ENCODE measurements around the gene PBX4. TPM values are rescaled to one million over a fixed set of nuclear protein-coding genes. Genes with fewer than 3 reads are reported as not detected.

The PBX4 gene
- total RNA-seq, 1 experiment from 2014 or later: 0.34 TPM

DNA sequence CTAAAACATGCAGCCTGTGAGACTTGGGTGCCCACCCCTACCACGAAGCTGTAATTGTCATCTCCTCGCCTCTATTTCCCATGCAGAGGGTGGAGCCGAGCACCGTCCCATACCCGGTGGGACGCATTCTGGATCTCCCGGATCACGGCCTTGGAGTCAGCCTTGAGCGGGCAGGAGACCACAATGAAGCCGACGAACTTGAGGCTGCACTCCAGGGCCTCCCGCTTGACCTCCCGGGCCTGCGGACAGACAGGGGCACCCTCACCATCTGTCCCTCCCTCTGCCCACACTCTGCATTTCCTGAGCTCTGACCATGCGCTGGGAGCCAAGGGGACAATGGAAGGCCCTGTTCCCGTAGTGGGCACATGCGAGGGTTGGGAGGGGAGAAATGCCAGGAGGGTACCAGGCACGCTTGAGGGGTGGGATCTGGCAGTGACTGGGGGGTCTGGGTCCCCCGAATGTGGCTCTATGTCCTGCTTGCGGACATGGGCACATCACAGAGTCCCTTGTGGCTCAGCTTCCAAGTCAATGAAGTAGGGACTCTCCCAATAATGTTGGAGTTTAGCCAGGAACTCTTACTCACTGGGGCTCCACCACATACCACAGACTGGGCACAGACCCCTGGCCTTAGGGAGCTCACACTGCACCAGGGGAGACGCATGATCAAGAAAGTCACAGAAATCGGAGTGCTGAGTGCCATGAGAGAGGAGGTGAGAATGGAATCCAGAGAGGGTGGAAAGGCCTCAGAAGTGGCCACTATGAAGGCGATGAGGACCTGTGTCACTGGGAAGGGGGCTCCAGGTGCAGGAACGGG, 34.2 kb upstream of the PBX4 start:
- in situ Hi-C loops (cut with HindIII; ENCODE audit: low pct_unique_long_range_greater_than_20kb, low sequenced_read_pairs): no loop called here

DNA sequence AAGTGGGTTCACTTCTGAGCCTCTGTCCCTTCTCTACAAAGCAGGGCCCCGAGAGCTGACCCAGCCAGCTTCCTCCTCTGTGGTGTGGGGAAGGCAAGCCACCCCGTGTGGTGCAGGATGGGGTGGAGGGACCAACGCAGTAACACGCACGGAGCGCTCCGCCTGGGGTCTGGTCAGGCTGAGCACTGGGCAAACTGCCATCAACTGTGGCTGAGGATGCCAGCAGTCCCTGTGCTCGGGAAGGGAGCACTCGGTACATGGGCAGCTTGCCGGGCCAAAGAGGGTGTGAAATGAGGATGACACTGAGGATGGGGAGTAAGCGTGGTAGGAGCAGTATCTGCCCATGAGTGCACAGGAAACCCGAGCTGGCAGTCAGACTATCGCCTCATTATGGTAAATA, 32.6 kb upstream of the PBX4 start:
- in situ Hi-C loops (cut with HindIII; ENCODE audit: low pct_unique_long_range_greater_than_20kb, low sequenced_read_pairs): no loop called here
- DNase-seq (ENCODE audit: low read depth, low spot score): no peak

More for the DNA sequence above, 34.2 kb upstream of the PBX4 start:
- DNase-seq (ENCODE audit: low read depth, low spot score): no peak

DNA sequence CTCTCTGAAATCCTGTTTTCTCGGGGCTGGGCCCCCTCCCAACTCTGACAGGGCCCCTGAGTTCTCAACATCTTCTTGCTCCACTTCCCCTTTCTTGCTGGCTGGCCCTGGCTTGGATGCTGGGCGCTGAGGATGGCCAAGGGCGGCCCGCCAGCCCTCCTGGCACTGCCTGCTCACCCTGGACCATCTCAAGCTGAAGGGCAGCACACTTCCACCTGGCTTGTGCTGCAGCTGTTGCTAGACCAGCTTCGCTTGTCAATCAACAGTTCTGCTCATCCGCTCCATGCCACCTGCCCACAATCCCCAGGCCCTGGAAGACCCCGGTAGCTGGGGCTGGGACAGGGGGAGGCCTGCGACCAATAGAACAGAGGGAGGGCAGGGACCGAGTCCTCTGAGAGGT, 31.8 kb upstream of the PBX4 start:
- no peak for DNase-seq (ENCODE audit: low read depth, low spot score)
- in situ Hi-C loops (cut with HindIII; ENCODE audit: low pct_unique_long_range_greater_than_20kb, low sequenced_read_pairs): no loop called here

DNA sequence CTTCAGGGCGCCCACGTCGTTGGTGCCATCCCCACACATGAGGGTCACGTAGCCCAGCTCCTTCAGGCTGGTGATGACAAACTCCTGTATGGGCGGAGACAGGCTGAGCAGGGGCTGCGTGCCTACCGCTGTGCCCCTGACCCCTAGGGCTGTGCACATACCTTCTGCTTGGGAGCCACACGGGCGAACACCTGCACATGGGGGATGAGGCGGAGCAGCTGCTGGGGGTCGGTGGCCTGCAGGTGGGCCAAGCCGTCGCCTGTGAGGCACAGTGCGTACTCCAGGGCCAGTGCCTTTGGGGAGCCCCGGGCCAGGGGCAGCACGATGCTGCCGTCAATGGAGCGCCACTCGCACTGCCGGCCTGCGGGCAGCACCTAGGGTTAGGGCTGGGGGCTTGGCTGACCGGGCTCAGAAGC, 31.1 kb upstream of the PBX4 start:
- in situ Hi-C loops (cut with HindIII; ENCODE audit: low pct_unique_long_range_greater_than_20kb, low sequenced_read_pairs): no loop called here
- no peak for DNase-seq (ENCODE audit: low read depth, low spot score)

DNA sequence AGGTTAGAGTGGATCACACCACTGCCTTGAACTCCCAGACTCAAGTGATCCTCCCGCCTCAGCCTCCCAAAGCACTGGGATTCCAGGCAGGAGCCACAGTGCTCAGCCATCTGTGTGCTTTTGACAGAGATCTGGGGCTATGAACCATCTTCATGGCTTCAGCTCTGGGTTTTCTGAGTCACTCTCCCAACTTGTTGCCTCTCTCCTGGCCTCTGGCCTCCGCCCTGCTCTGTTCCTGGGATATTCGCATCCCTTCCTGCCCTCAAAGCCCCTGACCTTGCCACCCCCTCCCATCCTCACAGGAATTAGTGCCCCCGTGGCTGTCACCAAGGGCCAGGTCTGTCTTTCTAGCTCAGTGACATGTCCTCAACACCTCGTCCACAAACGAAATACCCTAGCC, 30.7 kb upstream of the PBX4 start:
- no peak for DNase-seq (ENCODE audit: low read depth, low spot score)
- in situ Hi-C loops (cut with HindIII; ENCODE audit: low pct_unique_long_range_greater_than_20kb, low sequenced_read_pairs): no loop called here

DNA sequence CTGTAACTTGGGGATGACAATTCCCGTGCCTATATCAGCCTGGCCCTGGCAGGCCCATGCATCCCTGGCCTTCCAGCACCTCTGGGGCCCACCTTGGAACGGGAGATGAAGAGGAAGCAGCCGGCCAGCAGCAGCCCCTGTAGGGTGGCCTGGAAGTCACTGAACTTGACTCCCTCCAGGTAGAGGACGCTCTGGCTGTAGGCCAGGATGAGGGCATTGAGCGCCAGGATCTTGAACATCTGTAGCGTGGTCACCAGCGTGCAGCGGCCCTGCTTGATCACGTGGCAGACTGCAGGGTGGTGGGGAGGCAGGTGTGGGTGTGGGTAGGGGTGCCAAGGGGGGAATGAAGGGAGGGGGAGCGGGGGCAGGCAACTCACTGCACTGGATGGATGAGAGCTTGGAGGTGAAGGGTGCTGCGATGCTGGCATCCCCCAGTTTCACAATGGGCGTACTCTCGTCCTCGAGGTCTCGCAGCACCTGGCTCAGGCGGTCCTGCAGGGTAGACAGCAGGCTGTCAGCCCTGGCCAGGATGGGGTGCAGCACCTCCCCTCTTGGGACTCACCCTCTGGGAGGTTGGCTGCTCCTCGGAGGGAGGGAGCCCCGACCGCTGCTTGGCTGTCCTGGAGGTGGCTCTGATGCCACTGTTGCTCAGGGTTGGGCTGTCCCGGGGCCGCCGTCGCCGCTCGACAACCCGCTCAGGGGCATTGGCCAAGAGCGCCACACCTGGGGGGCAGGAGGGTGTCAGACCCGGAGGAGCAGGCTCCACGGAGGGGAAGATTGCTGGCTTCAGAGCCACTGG, 28.7 kb upstream of the PBX4 start:
- no peak for DNase-seq (ENCODE audit: low read depth, low spot score)
- in situ Hi-C loops (cut with HindIII; ENCODE audit: low pct_unique_long_range_greater_than_20kb, low sequenced_read_pairs): no loop called here

DNA sequence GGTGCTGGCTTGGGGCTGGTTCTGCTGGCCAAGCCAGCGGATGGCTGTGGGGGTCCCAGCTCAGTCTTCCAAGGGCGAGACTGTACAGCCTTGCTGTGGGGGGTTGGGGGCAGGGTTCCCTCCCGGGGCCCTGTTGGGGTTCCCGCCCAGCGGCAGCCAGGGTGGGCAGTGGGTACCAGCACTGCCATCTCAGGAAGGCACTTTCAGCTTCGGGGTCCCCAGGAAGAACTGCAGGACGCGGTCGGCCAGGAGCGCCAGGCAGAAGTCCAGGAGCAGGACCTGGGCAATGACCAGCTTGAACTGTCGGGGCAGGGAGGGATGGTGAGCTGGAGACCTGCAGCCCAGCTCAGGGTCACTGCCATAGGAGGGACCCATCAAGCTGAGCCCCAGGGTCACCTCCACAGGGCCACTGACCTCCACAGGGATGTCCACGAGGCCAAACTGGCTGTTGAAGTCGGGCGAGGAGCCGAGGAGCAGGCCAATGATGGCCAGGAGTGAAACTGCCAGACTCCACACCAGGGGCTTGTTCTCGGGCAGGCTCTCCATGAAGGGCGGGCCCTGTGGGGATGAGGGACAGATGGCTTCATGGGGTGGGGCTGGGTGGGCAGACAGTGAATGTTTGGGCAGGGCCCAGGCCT, 26.9 kb upstream of the PBX4 start:
- DNase-seq (ENCODE audit: low read depth, low spot score): no peak
- in situ Hi-C loops (cut with HindIII; ENCODE audit: low pct_unique_long_range_greater_than_20kb, low sequenced_read_pairs): no loop called here

DNA sequence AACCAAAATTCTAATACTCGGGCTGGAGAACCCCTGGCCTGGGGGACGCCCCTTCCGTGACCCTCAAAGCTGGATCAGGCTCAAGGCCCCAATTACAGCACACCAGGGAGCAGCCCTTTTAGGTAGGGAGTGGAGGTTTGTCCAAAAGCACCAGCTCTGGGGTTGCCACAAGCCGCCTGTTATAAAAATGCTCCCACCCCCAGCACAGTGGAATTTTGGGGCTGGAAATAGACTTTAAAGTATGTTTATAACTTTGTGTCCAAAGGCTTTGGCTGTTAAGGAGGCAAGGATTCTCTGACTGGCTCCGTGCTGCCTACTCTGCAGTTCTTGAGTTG, 25.5 kb upstream of the PBX4 start:
- in situ Hi-C loops (cut with HindIII; ENCODE audit: low pct_unique_long_range_greater_than_20kb, low sequenced_read_pairs): no loop called here
- DNase-seq (ENCODE audit: low read depth, low spot score): no peak

DNA sequence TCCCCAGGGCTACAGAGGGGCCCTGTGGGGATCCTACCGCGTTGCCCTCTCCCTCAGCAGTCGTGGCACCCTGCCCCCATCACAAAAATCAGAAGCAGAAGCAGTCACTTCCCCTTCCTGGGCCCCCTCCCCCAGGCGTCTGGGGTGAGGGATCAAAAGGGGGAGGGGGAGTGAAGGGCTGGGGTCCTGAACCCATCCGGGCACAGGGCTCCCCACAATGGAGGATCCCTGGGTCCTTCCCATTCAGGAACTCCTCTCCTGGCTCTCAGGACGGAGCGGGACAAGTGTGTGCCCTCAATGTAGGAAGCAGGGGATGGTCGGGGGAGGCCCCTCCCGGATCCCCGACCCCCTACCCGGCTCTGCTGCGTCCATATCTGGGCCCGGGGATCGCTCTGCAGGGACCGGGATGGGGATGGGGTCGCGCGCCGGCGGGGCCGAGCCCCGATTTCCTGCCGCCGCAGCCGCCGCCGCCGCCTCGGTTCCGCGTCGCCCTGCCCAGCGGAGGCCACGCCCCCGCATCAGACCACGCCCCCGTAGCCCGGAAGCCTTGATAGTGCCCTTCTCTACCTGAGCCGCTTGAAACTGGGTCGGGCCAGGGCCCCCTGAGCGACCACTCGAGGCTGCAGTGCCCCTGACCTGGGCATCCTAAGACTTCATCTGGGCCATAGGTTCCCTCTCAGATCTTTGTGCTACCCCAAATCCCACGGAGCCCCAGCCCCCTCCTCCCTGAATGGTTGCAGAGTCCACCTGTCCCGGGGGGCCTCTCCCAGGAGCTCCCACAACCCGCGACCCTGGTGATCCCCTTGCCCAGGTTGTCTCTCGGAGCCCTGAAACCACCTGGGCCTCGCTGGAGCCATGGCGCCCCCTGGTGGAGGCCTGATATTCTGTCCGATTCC, 24.9 kb upstream of the PBX4 start, which contains the start of gene GMIP:
TSS of gene GMIP (minus strand) at position 500 of the 896 bp plus-strand sequence. CDS start at position 372, 128 bp downstream.
- in situ Hi-C loops (cut with HindIII; ENCODE audit: low pct_unique_long_range_greater_than_20kb, low sequenced_read_pairs): no loop called here
- DNase-seq (ENCODE audit: low read depth, low spot score): peak; percentile 52

DNA sequence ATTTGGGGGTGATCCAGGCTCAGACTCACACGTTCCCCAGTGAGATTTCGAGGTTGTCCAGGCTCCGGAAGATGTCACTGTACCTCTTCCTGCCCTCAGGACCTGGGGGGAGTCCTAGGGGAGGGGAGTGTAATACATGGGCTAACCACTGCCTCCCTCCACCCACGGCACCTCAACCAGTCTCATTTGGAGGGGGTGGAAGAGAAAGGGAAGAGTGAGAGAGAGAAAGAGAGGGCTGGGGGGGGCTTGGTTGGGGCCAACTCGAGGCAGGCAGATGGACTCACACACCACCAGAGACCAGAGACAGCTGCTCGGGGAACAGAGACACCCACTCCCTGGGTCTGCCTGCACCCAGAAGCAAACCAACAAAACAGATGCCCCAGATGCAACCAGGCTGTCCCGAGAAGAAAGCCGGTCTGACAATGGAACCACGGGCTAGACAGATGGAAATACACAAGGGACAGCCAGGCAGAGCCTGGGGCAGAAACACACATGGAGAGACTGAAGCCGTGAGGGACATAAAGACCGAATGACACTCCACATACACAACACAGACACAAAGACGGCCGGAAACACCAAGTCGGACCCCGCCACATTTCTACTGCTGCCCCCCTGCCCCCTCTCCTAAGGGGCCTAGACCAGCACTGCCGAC, 24.1 kb upstream of the PBX4 start:
- DNase-seq (ENCODE audit: low read depth, low spot score): peak; percentile 21
- in situ Hi-C loops (cut with HindIII; ENCODE audit: low pct_unique_long_range_greater_than_20kb, low sequenced_read_pairs): no loop called here

DNA sequence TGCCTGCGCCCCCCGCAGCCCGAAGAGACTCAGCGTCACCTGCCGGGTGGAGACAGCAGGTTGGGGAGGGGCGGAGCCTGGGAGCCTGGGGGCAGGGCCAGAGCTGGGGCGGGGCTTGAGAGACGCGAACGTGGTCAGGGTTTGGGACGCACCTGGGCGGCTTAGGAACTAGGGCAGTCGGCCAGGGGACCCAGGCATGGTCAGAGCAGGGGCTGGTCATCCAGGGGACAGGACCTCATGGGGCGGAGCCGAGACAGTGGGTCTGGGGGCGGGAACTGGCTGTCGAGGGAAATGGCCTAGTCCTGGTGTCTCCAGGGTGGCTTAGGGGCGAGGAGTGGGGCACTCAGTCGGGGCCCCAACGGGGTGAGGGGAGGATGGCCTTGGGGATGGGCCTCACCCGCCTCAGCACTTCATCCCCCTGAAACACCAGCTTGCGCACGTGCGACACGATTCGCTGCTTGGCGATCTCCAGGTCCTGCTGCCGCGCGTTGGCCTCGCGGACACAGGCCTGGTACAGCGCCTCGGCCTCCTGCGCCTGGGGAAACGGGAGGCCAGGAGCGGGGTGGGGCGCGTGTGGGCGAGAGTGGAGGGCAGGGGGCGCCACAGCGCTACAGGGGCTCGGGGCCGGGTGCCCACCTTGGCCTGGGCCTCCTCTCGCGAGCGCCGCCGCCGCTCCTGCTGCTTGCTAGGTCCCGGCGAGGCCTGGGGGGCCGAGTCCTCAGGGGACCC, 19.2 kb upstream of the PBX4 start:
- no peak for DNase-seq (ENCODE audit: low read depth, low spot score)

DNA sequence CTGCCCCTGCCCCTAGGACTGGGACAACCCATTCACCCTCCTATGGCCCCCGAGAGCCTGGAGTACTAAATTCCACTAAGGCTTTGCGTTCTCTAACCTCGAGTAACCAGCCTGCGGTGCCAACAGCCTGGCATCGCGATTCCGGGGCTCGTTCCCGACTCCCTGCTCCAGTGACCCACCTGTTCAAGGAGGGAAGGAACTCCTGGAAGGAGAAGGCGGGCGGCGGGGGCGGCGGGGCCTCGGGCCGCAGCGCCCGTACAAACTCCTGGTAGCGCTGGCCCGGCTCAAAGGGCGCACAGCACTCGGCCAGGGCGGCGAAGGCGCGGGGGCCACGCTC, 18.7 kb upstream of the PBX4 start:
- no peak for DNase-seq (ENCODE audit: low read depth, low spot score)
- in situ Hi-C loops (cut with HindIII; ENCODE audit: low pct_unique_long_range_greater_than_20kb, low sequenced_read_pairs): no loop called here

More for the DNA sequence above, 19.2 kb upstream of the PBX4 start:
- in situ Hi-C loops (cut with HindIII; ENCODE audit: low pct_unique_long_range_greater_than_20kb, low sequenced_read_pairs): no loop called here

DNA sequence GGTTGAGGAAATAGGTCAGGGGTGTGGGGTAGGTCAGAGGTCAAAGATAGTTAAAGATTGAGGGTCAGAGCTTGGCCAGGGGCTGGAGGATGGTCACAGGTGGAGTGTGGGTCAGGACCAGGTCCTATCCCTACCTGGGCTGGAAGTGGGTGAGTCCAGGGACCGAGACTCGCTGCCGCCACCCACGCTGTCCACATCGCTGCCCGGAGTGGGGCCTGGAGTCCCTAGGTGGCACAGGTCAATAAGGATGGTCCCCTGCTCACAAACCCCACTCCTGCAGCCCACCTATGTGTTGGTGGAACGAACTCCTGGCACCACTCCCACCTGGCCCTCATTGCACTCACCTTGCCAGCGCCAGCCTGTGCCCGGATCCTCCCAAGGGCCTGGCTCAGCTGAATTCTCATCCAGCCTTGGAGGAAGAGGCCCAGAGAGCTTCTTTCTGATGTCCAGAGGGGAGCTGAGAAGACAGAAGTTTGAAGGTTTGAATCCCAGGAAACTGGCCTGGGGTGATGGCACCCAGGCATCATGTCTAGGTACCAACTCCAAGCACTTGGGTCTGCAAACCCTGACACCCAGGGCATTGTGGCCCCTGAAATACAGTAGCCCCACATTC, 18.2 kb upstream of the PBX4 start:
- in situ Hi-C loops (cut with HindIII; ENCODE audit: low pct_unique_long_range_greater_than_20kb, low sequenced_read_pairs): no loop called here

DNA sequence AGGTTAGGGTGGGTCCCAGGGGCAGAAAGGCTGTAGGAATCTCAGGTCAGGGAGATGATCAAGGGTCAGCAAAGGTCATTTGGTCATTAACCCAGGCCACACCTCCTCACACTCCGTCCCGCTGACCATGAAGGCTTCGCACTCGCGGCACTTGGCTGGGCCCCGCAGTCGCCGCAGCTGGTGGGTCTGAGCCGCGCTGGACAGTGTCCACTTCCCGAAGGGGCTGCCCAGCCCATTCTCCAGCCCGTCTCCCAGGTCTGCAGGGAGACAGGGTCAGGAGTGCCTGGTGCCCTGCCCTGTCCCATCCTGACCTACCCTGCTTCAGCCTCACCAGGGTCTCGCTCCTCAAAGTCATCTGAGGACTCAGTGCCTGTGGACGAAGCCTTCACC, 16.8 kb upstream of the PBX4 start:
- in situ Hi-C loops (cut with HindIII; ENCODE audit: low pct_unique_long_range_greater_than_20kb, low sequenced_read_pairs): no loop called here
- DNase-seq (ENCODE audit: low read depth, low spot score): no peak

More for the DNA sequence above, 18.2 kb upstream of the PBX4 start:
- DNase-seq (ENCODE audit: low read depth, low spot score): no peak

DNA sequence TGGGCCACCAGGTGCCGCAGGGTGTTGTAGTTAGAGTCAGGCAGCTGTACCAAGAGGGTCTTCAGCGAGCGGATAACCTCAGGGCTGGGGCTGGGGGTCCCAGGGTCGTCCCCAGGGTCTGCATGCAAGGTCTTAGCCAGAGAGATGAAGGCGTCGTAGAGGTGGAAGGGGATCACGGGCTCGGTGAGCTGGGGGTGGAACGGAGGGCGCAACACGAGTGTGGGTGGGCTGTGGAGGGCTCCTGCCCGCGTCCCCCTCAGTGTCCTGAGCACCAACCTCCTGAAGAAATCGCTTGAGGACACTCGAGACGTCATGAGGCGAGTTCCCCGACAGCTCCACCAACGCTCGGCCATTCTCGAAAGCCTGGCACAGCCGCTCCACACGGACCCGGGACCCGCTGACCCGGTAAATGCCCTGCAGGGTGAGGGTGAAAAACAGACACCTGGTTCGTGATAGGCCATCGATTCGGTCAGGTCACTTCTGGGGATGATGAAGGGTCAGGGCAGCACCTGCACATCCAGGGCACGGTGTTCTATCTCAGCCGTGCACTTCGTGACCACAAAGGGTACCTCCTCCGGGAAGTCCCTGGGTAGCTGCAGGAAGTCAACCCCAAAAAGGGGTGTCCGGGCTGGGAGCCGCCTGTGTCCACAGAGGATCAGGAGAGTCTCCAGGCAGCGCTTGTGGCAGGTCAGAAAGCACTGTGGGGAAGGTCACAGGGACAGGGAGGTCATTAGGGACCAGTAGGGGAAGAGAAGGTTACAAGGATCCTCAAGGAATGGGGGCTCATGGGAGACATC, 16.2 kb upstream of the PBX4 start:
- no peak for DNase-seq (ENCODE audit: low read depth, low spot score)
- in situ Hi-C loops (cut with HindIII; ENCODE audit: low pct_unique_long_range_greater_than_20kb, low sequenced_read_pairs): no loop called here

All from SK-MEL-5 (cell line).